ENCODE measurements around the gene SUN1.

SUN1 gene

DNA sequence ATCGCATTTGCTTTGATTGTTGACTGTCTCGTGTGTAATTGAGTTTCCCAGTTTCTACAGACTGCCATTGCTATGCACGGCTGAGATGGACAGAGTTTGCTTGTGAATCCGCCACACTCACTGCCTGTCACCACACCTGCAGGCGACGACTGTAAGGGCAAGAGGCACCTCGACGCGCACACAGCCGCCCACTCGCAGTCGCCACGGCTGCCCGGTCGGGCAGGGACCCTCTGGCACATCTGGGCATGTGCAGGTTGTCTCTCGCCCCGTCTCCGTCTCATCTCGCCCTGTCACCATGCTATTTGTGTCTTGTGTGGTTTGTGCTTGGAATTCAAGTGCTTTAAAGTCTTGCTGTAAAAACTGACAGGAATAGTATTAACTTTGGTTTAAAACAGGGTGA is 17.5 kb downstream of the SUN1 start:
- DNase-seq (ENCODE audit: low read depth), result no peak
- TF ChIP-seq, protein P1, sequence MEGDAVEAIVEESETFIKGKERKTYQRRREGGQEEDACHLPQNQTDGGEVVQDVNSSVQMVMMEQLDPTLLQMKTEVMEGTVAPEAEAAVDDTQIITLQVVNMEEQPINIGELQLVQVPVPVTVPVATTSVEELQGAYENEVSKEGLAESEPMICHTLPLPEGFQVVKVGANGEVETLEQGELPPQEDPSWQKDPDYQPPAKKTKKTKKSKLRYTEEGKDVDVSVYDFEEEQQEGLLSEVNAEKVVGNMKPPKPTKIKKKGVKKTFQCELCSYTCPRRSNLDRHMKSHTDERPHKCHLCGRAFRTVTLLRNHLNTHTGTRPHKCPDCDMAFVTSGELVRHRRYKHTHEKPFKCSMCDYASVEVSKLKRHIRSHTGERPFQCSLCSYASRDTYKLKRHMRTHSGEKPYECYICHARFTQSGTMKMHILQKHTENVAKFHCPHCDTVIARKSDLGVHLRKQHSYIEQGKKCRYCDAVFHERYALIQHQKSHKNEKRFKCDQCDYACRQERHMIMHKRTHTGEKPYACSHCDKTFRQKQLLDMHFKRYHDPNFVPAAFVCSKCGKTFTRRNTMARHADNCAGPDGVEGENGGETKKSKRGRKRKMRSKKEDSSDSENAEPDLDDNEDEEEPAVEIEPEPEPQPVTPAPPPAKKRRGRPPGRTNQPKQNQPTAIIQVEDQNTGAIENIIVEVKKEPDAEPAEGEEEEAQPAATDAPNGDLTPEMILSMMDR (conservative IDR thresholded peaks at IDR 0.05; ENCODE audit: low read depth, low read length), result no peak
- H3K4me3 ChIP-seq (ENCODE audit: low read depth, low read length), result no peak overlapping the region

DNA sequence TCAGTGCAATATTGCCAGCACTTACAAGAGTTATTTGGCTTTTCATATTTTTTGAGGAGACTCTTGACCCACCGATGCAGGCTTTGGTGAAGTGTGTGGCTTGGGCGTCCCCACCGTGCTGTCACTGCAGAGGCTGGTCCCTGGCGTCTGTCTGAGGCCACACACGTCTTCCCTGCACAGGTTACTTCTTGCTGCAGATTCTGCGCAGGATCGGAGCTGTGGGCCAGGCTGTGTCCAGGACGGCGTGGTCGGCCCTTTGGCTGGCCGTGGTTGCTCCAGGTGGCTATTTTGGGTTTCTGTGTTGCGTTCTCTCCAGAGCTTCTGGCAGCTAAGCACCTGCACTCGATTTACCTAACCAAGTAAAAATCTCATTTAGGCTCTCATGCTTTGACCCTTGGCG is 18.9 kb downstream of the SUN1 start:
- TF ChIP-seq, protein P1 (conservative IDR thresholded peaks at IDR 0.05; ENCODE audit: low read depth, low read length), result no peak
- no peak overlapping the region for H3K4me3 ChIP-seq (ENCODE audit: low read depth, low read length)
- no peak for DNase-seq (ENCODE audit: low read depth)

- H3K4me3 ChIP-seq (ENCODE audit: low read depth, low read length), result no peak overlapping the region
- TF ChIP-seq, protein P1 (conservative IDR thresholded peaks at IDR 0.05; ENCODE audit: low read depth, low read length), result no peak
- DNase-seq (ENCODE audit: low read depth), result no peak
Observed at GRCh38 chr7:853366-854117, 21.3 kb downstream of the SUN1 start.

DNA sequence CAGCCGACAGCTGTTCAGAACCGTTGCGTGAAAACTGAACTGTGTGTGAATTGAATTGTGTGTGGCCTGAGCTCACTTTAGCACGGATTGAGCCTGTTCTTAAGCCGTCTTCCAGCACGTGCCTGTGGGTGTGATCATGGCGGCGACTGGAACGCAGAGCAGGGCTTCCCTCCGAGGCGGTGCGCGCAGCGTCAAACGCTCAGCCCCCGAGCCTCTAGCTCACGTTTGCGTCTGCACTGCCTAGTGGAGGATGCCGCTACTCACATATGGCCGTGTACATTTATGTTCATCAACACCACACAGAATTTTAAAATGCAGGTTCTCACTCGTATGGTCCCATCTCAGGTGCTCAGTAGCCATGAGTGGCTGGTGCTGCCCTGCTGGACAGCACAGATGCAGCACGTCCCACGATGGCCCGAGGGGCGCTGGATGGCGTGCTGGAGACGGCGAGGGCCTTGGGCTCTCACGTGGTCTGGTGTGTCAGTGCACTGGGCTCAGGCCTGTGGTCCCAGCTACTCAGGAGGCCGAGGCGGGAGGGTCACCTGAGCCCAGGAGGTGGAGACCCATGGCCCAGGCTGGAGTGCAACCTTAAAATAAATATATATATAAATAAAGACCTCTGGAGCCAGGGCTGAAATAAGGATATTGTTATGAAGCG is 22.0 kb downstream of the SUN1 start:
- TF ChIP-seq, protein P1 (conservative IDR thresholded peaks at IDR 0.05; ENCODE audit: low read depth, low read length), result no peak
- no peak overlapping the region for H3K4me3 ChIP-seq (ENCODE audit: low read depth, low read length)

DNA sequence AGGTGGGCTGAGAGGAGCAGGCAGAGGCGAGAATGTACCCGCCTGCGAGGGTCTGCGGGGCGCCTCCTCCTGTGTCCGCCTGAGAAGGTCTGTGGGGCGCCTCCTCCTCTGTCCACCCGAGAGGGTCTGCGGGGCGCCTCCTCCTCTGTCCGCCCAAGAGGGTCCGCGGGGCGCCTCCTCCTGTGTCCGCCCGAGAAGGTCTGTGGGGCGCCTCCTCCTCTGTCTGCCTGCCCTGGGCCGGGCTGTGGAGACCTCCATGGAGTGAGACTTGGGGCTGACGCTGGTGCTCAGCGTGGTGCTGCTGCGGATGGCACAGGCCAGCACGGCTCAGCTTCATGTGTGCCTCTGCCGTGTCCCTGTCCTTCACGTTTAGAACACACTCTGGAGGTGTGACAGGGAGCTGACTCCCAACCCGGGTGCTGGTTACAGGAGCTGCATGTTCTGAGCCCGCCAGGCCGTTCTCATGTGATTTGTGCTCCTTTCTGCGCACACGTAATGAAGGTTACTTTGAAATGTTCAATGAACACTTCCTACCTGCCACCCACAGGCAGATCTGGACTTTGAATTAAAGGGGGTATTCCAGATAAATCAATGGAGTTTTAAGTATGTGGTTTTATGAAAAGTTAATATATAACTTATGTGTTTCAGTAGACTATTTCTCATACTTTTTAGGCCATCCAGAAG is 23.6 kb downstream of the SUN1 start:
- no peak overlapping the region for H3K4me3 ChIP-seq (ENCODE audit: low read depth, low read length)
- no peak for DNase-seq (ENCODE audit: low read depth)
- TF ChIP-seq, protein P1 (conservative IDR thresholded peaks at IDR 0.05; ENCODE audit: low read depth, low read length), result no peak

More for the DNA sequence above, 22.0 kb downstream of the SUN1 start:
- DNase-seq (ENCODE audit: low read depth), result no peak

DNA sequence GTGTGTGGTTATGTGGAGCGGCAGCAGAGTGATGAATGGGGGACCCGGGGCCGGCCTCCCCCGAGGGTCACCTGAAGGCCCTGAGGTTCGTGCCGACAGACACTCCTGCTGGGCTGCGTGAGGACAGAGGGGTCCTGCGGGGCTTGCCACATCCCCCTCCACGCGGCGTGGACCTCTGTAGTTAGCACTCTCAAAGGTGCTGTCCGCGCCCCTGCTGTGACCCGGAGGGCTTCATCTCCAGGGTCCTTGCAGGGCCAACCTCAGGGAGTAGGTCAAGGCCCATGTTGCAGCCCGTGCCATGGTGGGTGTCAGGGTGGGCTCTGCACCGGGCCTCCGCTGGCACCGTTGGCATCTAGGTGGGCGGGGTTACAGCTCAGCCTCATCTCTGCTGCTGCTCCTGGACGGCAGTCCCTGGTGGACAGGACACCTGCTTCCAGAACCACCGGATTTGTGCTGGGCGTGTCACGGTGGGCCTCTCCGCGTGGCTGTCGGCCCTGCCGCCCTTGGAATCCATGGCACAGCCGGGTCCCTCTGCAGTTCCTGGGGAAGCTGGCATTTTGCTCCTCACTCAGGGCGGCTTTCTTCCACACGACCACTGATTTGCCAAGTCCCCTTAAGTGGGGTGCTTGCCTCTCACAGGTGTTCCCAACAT is 24.3 kb downstream of the SUN1 start:
- TF ChIP-seq, protein P1 (conservative IDR thresholded peaks at IDR 0.05; ENCODE audit: low read depth, low read length), result no peak
- no peak for DNase-seq (ENCODE audit: low read depth)

More for the DNA sequence above, 24.3 kb downstream of the SUN1 start:
- no peak overlapping the region for H3K4me3 ChIP-seq (ENCODE audit: low read depth, low read length)

Data from choroid plexus epithelial cell (primary cell).